Measurements from ENCODE around the gene HOXA2. TPM values are rescaled to one million over a fixed set of nuclear protein-coding genes. Genes with fewer than 3 reads are reported as not detected.

The HOXA2 gene
- polyA plus RNA-seq, 2 donors = 1.8 to 2.3 TPM

DNA sequence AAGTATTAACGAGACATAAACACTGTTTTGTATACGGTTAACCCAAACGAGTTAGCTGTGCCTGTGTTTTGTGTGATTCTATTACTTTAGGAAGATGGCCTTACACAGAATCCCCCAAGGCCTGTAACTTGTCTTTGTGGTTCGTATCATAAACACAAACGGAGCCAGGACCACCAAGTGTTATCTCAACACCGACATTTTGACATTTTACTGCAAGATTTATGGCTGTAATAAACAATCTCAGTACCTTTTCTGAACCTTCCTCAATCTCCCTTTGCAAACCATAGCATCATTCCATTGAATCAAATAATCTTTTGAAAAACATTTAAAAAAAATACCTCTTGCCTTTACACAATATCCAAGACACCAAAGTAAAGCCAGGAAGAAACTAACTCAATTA is 30.5 kb upstream of the HOXA2 start:
- H3K4me1 ChIP-seq (ENCODE audit: control insufficient read depth in 2 of 2, insufficient read depth in 2 of 2, low read length in 1 of 2) = peaks cover 0 to 3% of the 10 kb centered on the region in 2 donors
- H3K36me3 ChIP-seq (ENCODE audit: control insufficient read depth in 2 of 2, insufficient read depth in 2 of 2, low read length in 1 of 2) = no peaks in the 10 kb centered on the region
- no peaks in the 10 kb centered on the region for H3K27me3 ChIP-seq (ENCODE audit: control insufficient read depth in 1 of 2, insufficient read depth in 2 of 2, low read length in 2 of 2)
- H3K4me3 ChIP-seq (ENCODE audit: low read depth in 1 of 2, low read length in 2 of 2) = no peak overlapping the region
- H3K9me3 ChIP-seq (ENCODE audit: control insufficient read depth in 2 of 2, insufficient read depth in 1 of 2, low read depth in 1 of 2, low read length in 1 of 2) = no peaks in the 10 kb centered on the region
- no peak overlapping the region for H3K27ac ChIP-seq (ENCODE audit: low read depth in 2 of 2, low read length in 1 of 2)
- 58 to 87% methylated on average over 6 of the region's 6 CpGs for whole genome bisulfite sequencing, 2 donors

DNA sequence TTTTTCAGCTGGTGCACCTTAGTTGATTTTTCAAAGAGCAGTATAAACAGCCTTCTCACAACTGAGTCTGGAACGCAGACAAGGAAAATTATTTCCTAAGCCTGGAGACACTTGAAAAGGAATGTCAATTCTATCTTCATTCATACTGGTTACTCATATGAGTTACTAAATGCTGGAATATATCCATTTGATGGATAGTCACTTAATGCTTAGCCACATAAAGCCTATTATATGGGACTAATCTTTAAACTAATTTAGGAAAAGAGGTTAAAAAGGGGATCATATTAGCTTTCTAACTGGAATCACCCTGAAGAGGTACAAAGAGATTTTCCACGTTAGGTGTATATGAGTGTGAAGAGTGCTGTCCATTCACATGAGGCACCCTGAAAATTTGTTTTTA is 29.7 kb upstream of the HOXA2 start:
- H3K27ac ChIP-seq (ENCODE audit: low read depth in 2 of 2, low read length in 1 of 2) = no peak overlapping the region
- no peak overlapping the region for H3K4me3 ChIP-seq (ENCODE audit: low read depth in 1 of 2, low read length in 2 of 2)
- H3K9me3 ChIP-seq (ENCODE audit: control insufficient read depth in 2 of 2, insufficient read depth in 1 of 2, low read depth in 1 of 2, low read length in 1 of 2) = no peaks in the 10 kb centered on the region
- peaks cover 0 to 3% of the 10 kb centered on the region in 2 donors for H3K4me1 ChIP-seq (ENCODE audit: control insufficient read depth in 2 of 2, insufficient read depth in 2 of 2, low read length in 1 of 2)
- no peaks in the 10 kb centered on the region for H3K36me3 ChIP-seq (ENCODE audit: control insufficient read depth in 2 of 2, insufficient read depth in 2 of 2, low read length in 1 of 2)
- H3K27me3 ChIP-seq (ENCODE audit: control insufficient read depth in 1 of 2, insufficient read depth in 2 of 2, low read length in 2 of 2) = no peaks in the 10 kb centered on the region
- WGBS, 2 donors = 51 to 57% methylated on average over 2 of the region's 2 CpGs

DNA sequence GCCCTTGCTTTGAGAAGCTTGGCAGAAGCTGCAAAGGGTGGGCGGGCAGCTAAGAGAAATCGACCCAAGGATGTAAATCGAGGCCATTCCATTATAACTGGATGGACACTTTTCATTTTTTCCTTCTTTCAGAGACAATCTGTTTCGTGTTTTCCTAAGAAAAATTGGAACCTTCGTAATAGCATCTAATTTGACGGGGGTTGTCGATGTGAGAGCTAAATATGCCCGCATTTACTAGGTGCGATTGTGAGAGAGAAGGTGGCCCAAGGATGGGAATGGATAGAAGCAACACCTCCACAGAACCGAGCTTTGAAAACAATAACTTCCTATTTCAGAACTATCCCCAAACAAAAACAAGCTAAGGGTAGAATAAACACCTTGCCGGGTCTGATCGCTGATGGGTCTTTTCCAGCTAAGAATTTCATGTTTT is 28.9 kb upstream of the HOXA2 start:
- Histone ChIP-seq H3K4me1 (ENCODE audit: control insufficient read depth in 2 of 2, insufficient read depth in 2 of 2, low read length in 1 of 2) (peaks cover 0 to 3% of the 10 kb centered on the region in 2 donors), H3K27ac (ENCODE audit: low read depth in 2 of 2, low read length in 1 of 2) (peak overlapping the region; percentile 80 to 94), H3K9me3 (ENCODE audit: control insufficient read depth in 2 of 2, insufficient read depth in 1 of 2, low read depth in 1 of 2, low read length in 1 of 2) (no peaks in the 10 kb centered on the region), H3K36me3 (ENCODE audit: control insufficient read depth in 2 of 2, insufficient read depth in 2 of 2, low read length in 1 of 2) (no peaks in the 10 kb centered on the region), H3K4me3 (ENCODE audit: low read depth in 1 of 2, low read length in 2 of 2) (peak overlapping the region; percentile 79 to 85), H3K27me3 (ENCODE audit: control insufficient read depth in 1 of 2, insufficient read depth in 2 of 2, low read length in 2 of 2) (no peaks in the 10 kb centered on the region)
- 40 to 48% methylated on average over 12 of the region's 12 CpGs for WGBS, 2 donors

DNA sequence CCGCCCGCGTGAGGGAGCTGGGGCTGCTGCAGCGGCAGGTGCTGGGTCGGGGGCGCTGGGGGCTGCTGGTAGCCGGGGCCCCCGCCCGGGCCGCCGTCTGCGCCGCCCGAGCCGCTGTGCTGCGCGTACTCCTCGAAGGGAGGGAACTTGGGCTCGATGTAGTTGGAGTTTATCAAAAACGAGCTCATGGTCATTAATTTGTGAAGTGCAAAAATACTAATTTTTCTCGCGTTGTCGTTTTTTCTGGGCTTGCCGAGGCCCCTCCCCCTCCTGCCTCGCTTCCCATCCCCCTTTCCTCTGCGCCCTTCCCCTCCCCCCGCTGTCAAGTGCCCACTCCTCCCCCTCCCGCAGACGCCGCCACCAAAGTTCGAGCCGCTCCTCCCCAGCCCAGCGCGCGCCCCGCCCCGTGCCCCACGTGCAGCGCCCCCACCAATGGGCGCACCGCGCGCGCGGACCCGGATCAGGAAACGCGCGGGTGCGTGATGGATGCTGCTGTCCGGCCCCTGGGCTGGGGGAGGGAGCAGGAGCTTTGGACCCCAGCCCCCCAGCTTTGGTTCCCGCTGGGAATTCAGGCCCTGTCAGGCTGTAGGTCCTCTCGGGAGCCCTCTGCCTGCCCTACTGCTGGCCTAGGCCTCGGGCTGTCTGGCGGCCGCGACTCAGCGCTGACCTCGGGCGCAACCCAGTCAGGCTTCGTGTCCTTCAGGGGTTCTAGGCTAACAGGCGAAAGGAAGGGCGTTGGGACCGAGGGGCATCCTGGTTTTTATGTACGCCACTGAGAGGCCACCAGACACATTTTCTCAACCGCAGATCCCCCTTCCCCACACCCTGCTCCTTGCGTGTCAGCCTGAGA is 28.3 kb upstream of the HOXA2 start, which contains the start of gene HOXA4:
Gene HOXA4, minus strand, starts transcription at position 218 of the 850 bp plus-strand sequence. Its CDS starts 24 bp downstream, at position 194.
- peaks cover 0 to 3% of the 10 kb centered on the region in 2 donors for H3K4me1 ChIP-seq (ENCODE audit: control insufficient read depth in 2 of 2, insufficient read depth in 2 of 2, low read length in 1 of 2)
- WGBS, 2 donors = 6 to 7% methylated on average over 59 to 67 of the region's 67 CpGs

DNA sequence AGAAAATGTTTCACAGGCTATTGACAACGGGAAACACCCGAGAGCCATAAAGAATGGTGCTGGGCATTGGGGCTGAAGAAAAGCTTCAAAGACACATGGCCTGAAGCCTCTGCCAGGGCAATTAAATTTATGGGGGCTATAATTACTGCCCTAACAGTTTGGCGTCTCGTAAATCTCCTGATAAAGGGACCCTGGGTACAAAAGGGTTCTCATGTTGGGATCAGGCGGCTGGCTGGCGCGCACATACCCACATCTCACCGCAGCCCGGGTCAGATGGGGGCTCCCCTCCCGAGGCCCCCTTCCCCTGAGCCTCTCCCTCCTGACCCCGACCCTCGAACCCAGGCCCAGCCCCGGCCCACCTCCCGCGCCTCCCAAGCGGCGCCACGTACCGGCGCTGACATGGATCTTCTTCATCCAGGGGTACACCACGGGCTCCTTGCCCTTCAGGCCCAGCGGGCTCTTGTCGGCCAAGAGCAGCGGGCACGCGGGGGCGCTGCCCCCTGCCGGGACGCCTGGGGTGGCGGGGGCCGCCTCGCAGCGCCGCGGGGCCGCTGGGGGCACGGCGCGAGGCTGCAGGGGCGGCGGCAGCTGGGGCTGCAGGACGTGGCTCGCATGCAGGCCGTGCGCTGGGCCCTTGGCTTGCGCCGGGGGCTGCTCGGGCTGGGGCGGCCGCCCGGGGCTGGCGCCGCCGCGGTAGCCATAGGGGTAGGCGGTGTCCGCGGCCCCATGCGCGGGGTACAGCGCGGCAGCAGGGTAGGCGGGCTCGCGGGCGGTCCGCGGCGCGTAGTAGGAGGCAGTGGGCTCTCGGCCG is 27.5 kb upstream of the HOXA2 start:
- H3K9me3 ChIP-seq (ENCODE audit: control insufficient read depth in 2 of 2, insufficient read depth in 1 of 2, low read depth in 1 of 2, low read length in 1 of 2) = no peaks in the 10 kb centered on the region
- H3K36me3 ChIP-seq (ENCODE audit: control insufficient read depth in 2 of 2, insufficient read depth in 2 of 2, low read length in 1 of 2) = no peaks in the 10 kb centered on the region
- peaks cover 0 to 3% of the 10 kb centered on the region in 2 donors for H3K4me1 ChIP-seq (ENCODE audit: control insufficient read depth in 2 of 2, insufficient read depth in 2 of 2, low read length in 1 of 2)
- 10 to 12% methylated on average over 60 to 72 of the region's 72 CpGs for WGBS, 2 donors
- no peaks in the 10 kb centered on the region for H3K27me3 ChIP-seq (ENCODE audit: control insufficient read depth in 1 of 2, insufficient read depth in 2 of 2, low read length in 2 of 2)
- H3K4me3 ChIP-seq (ENCODE audit: low read depth in 1 of 2, low read length in 2 of 2) = peak overlapping the region; percentile 84 to 85
- H3K27ac ChIP-seq (ENCODE audit: low read depth in 2 of 2, low read length in 1 of 2) = peak overlapping the region; percentile 92 to 93

More for the DNA sequence above, 28.3 kb upstream of the HOXA2 start, which contains the start of gene HOXA4:
- H3K9me3 ChIP-seq (ENCODE audit: control insufficient read depth in 2 of 2, insufficient read depth in 1 of 2, low read depth in 1 of 2, low read length in 1 of 2) = no peaks in the 10 kb centered on the region
- H3K4me3 ChIP-seq (ENCODE audit: low read depth in 1 of 2, low read length in 2 of 2) = peak within 1 kb of the TSS; percentile 84 to 85
- no peaks in the 10 kb centered on the region for H3K27me3 ChIP-seq (ENCODE audit: control insufficient read depth in 1 of 2, insufficient read depth in 2 of 2, low read length in 2 of 2)
- H3K36me3 ChIP-seq (ENCODE audit: control insufficient read depth in 2 of 2, insufficient read depth in 2 of 2, low read length in 1 of 2) = no peaks in the 10 kb centered on the region
- H3K27ac ChIP-seq (ENCODE audit: low read depth in 2 of 2, low read length in 1 of 2) = peak within 1 kb of the TSS; percentile 92 to 94

DNA sequence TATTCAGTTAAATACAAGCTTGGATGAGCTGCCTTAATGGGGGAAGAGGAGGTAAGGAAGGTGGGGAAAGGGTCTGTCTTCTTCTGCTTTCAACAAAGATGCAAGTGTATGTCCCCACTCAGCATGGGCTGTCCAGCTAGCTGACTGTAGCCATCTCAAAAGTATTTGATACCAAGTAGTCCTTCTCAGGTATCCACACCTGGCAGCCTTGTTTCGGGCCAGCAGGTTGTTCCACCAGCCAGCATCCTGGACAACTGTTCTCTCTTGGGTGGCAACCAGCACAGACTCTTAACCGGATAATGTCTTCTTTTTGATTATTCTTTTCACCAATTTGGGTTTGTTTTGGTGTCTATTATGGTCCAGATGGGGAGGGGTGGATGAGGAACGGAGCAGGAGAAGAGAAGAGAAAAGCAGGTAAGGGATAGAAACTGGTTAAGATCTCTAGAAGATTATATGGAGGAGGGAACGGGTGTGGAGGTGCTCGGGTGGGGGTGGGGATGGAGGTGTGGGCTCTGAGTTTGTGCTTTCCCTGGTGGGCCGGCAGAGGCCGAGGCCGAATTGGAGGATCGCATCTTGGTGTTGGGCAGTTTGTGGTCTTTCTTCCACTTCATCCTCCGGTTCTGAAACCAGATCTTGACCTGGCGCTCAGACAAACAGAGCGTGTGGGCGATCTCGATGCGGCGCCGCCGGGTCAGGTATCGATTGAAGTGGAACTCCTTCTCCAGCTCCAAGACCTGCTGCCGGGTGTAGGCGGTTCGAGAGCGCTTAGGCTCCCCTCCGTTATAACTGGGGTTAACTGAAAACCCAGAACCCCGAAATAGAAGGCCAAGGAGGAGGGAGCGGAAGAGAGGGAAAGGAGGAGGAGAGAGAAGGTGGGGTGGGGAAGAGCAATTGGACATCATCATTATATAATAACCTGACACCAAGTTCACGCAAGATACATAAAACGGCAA is 26.6 kb upstream of the HOXA2 start:
- H3K4me3 ChIP-seq (ENCODE audit: low read depth in 1 of 2, low read length in 2 of 2) = peak overlapping the region; percentile 84 to 85
- H3K4me1 ChIP-seq (ENCODE audit: control insufficient read depth in 2 of 2, insufficient read depth in 2 of 2, low read length in 1 of 2) = peaks cover 0 to 3% of the 10 kb centered on the region in 2 donors
- 24 to 34% methylated on average over 28 of the region's 28 CpGs for WGBS, 2 donors
- H3K36me3 ChIP-seq (ENCODE audit: control insufficient read depth in 2 of 2, insufficient read depth in 2 of 2, low read length in 1 of 2) = no peaks in the 10 kb centered on the region
- H3K27me3 ChIP-seq (ENCODE audit: control insufficient read depth in 1 of 2, insufficient read depth in 2 of 2, low read length in 2 of 2) = no peaks in the 10 kb centered on the region
- H3K9me3 ChIP-seq (ENCODE audit: control insufficient read depth in 2 of 2, insufficient read depth in 1 of 2, low read depth in 1 of 2, low read length in 1 of 2) = no peaks in the 10 kb centered on the region
- H3K27ac ChIP-seq (ENCODE audit: low read depth in 2 of 2, low read length in 1 of 2) = peak overlapping the region; percentile 92 to 93

DNA sequence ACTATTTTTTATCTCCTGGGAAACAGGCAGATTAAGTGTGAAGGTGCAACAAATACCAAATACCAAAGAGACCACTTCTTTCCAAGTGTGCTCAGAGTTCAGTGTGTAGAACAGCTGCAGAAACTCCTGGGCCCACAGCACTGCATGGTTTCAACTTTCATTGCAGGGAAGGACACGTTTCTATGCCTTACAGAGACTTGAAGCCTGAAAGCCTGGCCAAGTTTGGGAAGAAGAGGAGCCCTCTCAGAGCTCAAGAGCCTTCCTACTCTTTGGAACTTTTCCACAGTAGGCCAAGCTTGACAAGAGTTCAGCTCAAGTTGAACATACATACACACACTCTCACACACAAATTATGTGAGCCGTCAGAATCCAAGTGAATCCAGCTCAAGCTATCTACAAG is 25.6 kb upstream of the HOXA2 start:
- peak overlapping the region; percentile 52 to 70 for H3K27ac ChIP-seq (ENCODE audit: low read depth in 2 of 2, low read length in 1 of 2)
- 26 to 32% methylated on average over 2 of the region's 2 CpGs for WGBS, 2 donors
- H3K9me3 ChIP-seq (ENCODE audit: control insufficient read depth in 2 of 2, insufficient read depth in 1 of 2, low read depth in 1 of 2, low read length in 1 of 2) = no peaks in the 10 kb centered on the region
- peak overlapping the region in 1 of 2 donors; percentile 85 for H3K4me3 ChIP-seq (ENCODE audit: low read depth in 1 of 2, low read length in 2 of 2)
- H3K36me3 ChIP-seq (ENCODE audit: control insufficient read depth in 2 of 2, insufficient read depth in 2 of 2, low read length in 1 of 2) = no peaks in the 10 kb centered on the region
- no peaks in the 10 kb centered on the region for H3K27me3 ChIP-seq (ENCODE audit: control insufficient read depth in 1 of 2, insufficient read depth in 2 of 2, low read length in 2 of 2)
- H3K4me1 ChIP-seq (ENCODE audit: control insufficient read depth in 2 of 2, insufficient read depth in 2 of 2, low read length in 1 of 2) = peaks cover 0 to 3% of the 10 kb centered on the region in 2 donors

DNA sequence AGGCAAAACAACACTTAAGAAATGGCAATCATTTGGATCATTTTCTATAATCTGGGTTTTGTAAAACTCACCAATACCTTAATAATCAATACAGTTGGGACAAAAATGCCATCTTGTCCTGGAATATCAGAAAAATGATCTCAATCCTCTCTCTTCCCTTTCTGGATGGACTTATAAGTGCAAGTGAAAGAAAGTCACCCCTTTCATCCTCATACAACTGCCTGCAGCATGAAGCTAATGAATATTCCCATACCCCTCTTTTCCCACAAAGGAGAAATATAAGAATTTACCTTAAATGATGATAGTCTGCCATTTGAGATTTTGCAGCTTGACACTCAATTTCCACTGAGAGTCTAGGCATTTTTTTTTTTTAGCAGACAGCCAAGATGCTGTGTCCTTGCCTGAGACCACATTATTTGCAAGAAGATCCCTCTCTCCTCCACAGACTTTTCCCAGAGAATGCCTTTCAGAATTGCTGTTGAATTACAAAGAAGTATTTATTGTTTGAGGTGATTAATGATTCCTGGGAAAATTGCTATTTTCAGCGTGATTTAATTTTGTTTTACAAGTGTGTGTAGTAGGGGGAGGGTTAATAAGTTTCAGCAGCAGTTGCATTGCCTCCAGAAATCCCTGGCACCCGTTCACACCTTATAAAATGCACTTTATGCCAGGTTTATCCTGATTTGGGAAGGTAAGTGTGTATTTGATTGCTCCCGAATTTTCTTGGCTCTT is 24.3 kb upstream of the HOXA2 start:
- H3K9me3 ChIP-seq (ENCODE audit: control insufficient read depth in 2 of 2, insufficient read depth in 1 of 2, low read depth in 1 of 2, low read length in 1 of 2) = no peaks in the 10 kb centered on the region
- peaks cover 0 to 3% of the 10 kb centered on the region in 2 donors for H3K4me1 ChIP-seq (ENCODE audit: control insufficient read depth in 2 of 2, insufficient read depth in 2 of 2, low read length in 1 of 2)
- 16 to 26% methylated on average over 3 of the region's 3 CpGs for WGBS, 2 donors
- no peak overlapping the region for H3K4me3 ChIP-seq (ENCODE audit: low read depth in 1 of 2, low read length in 2 of 2)
- no peaks in the 10 kb centered on the region for H3K27me3 ChIP-seq (ENCODE audit: control insufficient read depth in 1 of 2, insufficient read depth in 2 of 2, low read length in 2 of 2)
- H3K27ac ChIP-seq (ENCODE audit: low read depth in 2 of 2, low read length in 1 of 2) = peak overlapping the region in 1 of 2 donors; percentile 36
- H3K36me3 ChIP-seq (ENCODE audit: control insufficient read depth in 2 of 2, insufficient read depth in 2 of 2, low read length in 1 of 2) = no peaks in the 10 kb centered on the region

Data from esophagus (tissue), 2 donors.